Activated T-cell treated with anti-CD3 and anti-CD28 coated beads, Interleukin-2, amount 50 U/mL, for 1 hour (primary cell): Measurements from ENCODE around the gene THSD4.

Experiments used
- DNase-seq: peaks from one replicate; pipeline ENCODE4 v3.0.0-alpha.2; 2020

Gene THSD4

DNA sequence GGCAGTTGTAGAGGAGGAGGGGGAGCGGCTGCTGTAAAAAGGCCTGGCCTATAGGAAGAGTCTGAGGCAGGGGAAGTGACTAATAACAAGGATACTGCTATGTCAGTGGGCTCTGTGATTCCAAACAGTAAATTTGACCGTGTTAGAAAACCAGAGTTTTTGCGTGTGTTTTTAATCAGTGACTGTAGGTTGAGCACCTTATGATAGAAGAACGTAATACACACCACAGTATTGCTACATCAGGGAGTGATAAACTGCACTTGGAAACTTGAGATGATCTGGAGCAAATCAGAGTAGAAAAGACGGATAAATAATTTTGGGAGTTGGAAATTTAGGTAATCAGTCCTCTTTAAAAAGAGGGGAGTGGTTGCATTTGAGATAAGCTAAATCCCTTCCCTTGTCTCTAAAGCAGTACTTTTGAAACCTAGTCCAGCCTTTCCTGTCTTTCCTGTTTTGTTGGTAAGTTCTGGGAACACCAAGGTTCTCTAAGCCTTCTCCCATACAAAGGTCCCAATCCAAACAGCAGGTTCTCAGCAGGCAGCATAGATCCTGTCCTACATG lies 564.6 kb downstream of the THSD4 start:
- no peak for DNase-seq

DNA sequence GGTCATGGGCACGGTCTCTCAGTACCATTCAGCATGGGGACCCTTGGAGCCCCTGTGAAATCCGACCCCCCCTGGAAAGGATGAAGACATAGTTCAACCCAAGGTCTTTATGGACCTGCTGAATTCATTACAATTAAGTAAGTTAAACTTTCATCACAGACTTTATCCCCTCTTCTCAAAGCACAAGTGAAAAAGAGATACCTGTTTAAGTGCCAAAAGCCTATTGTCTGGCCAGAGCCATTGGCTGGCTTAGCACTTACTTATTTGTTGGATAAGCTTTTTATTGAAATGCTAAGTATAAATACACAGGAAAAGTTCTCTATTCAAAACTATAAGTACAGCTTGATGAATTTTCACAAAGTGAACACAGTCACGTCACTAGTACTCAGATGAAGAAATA lies 566.7 kb downstream of the THSD4 start:
- no peak for DNase-seq

DNA sequence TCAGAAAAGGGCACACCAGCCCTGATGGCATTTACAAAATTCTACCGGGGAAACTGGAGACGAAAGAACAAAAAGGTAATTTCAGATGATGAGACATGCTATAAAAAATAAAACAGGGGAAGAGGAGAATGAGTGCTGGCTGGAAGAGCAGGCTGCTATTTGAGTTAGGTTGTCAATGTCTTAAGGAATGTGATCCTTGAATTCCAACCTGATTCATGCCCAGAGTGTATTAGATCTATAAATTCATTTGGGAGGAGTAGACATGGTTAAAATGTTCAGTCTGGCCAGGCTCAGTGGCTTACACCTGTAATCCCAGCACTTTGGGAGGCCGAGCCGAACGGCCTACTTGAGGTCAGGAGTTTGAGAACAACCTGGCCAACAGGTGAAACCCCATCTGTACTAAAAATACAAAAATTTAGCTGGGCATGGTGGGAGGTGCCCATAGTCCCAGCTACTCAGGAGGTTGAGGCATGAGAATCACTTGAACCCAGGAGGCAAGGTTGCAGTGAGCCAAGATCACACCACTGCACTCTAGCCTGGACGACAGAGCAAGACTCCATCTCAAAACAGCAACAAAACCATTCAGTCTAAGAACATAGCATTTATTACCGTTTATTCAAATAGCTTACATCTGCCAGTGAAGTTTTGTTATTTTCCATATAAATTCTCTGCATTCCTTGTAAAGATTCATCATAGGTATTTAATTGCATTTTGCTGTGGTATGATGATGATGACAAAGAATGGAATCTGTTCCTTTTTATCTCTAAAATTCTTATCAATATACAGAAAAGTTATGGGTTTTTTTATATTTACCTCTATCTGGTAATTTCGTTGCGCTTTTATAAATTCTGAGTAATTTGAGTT lies 568.4 kb downstream of the THSD4 start:
- no peak for DNase-seq

DNA sequence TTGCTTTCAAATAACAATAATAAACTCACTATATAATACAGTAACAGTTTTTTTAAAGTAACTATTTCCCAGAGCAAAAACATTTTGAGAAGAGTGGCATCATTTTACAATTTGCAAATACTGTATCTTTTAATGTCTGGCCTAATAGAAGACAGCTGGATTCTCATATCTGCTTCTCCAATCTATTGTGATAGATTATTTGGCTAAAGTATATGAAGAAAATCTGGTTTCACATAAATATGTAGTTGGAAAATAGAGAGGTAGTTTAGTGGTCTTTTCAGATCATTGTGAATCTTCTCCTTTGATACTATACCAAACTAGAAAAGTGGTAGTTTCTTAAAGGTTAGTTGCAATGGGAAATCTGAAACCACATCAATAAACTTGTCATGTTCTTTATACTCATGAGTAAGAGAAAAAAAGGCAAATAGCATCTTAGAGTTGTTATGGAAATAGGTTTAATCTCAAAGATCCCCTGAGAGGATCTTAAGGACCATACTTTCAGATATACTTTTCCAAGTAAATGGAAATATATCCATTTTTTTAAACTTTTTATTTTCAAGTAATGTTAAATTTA lies 570.2 kb downstream of the THSD4 start:
- DNase-seq = no peak

DNA sequence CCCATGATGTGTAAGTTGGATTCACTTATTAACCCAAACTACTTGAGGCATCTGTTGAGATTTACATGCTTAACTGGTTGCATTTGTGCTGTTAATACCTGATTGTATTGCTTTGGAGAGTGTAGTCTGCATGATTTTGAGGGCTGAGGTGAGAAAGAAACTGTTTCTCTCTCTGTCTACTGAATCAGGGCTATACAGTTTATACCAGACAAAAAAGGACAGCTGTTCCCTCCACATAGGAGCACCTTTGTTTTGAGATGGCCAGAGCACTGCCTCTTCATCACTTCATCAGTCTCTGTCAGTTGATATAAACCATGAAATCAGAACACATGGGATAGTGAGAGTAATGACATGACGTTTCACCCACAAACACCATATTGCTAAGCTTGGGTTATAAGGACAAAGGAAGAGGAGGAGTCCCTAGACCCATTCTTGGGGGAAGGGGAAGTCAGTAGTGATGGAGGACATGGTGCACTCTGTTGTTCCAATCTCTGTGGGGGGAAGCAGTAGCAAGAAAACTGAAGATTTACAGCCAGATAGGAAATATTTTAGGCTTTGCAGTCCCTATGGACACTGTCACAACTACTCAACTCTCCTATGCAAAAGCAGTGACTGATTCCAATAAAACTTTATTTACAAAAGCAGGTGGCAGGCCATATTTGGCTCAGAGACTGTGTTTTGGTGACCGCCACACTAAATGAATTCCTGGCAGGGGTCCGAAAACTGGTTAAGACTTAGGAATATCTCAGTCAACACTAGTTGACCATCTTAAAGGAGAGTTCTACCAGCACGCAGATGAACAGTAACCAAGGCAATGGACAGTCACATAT lies 571.2 kb downstream of the THSD4 start:
- no peak for DNase-seq

DNA sequence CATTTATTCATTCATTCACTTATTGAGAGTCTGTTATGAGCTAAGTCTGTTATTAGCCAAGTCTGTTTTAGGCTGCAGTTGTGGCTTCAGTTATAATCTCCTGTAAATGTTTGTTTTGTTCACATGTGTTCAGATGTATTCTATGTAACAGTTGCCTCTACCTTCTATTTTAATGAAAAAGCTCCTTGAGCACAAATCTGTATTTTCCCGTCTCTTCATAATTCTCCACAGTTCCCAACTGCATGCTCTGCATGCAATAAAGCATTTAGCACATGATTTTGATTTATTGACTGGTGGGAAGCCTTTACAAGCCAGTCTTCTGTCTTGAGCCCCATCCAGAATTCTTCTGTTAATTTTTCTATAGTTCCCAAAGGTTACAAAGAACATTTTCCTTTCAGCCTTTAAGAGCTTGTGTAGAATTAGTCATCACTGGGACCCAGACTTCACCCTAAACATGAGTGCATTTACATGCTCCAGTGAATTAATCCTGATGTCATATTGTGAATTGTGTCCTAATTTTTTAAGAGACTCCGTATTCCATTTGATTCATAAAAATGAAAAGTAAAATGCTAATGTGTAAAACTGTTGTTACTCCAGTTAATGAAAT lies 572.7 kb downstream of the THSD4 start:
- DNase-seq = no peak

DNA sequence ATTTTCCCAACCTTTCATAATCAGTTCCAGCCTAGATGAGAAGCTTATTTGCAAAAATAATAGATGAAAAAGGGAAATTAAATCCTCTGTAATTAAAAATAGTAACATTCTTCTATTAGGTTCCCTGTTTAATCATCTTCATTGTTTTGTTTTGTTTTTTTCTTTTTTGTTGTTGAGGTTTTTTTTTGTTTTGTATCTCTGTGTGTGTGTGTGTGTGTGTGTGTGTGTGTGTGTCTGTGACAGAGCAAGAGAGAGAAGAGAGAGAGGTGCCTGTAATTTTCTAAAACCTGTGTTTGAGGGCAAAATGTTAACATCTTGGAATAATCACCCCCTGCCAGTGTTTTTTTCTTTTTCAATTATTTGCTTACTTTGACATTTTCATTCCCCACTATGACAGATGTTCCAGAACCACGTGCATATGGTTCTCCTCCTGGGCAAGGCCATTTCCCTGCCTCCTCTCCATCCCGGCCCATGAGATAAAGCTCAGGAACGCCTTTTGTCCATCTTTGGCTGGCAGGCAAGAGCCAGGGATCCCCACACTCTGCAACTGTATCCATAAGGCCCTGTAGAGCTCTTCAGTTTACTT lies 573.3 kb downstream of the THSD4 start:
- no peak for DNase-seq

DNA sequence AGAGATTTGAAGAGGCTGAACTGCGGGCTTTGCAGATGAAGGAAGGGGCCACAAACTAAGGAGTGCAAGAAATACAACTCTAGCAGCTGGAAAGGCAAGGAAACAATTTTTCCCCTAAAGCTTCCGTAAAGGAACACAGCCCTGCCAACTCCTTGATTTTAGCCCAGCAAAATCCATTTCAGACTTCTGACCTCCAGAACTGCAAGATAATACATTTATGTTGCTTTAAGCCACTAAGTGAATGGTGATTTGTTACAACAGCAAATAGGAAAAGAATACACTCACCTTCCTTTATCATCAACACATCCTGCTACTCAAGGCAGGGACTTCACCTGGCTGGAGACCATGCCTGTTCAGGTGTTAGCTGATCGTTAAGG lies 575.8 kb downstream of the THSD4 start:
- no peak for DNase-seq

DNA sequence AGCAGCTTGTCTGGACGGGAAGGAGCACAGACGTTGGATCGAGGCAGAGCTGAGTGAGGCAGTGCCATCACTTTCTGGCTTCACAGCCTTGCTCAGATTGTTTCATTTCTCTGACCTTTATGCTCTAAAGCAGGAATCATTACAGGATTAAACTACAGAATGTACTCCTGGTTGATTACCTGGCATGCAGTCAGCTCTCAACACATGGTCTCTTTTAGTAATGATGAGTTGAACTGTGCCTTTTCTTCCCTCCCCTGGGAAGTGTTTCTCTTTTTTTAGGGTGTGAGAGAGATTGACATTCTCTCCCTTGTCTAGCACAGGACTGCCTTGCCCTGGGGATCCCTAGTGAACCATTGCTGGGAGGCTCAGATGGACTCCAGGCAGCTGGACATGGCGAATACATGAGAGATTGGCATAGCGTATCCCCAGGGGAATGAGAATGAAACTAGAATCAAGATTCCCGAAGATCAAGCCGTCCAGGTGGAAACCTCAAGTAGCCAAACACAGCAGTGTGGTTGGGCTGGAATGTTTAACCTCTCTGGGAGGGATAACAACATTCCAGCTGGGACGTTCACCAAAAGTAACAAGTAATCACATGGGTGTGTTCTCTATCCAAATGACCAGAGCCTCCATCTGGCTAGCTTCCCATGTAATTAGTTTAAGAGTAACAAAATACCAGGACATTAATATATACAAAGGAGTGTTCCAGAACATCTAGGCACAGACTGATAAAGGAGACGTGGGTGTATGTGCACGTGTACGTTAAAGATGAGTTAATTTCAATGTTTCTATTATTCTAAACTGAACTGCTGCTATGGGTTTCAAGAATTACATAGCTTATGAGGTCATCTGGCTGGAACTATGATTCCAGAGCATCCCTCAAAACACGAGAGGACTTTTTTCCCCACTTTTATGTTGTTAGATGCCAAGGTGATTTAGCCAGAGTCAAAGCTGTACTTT lies 576.5 kb downstream of the THSD4 start:
- no peak for DNase-seq

DNA sequence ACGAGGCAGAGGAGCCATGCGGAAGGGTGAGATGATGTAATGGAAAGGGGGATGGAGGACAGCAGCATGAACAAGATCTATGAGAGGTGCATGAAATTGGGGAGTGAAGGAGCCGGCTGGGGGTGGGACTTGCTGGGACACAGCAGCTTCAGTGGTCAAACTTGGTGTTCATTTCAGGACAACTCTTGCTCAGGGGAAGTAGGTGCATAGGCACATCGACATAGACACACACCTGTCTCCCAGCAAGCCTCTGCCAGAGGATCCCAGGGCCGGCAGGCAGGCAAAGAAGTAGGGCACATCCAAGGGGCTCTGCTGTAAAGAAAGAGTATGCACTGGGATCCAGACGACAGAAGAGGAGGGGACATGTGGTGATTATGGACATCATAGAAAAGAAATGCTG lies 582.0 kb downstream of the THSD4 start:
- DNase-seq = no peak

DNA sequence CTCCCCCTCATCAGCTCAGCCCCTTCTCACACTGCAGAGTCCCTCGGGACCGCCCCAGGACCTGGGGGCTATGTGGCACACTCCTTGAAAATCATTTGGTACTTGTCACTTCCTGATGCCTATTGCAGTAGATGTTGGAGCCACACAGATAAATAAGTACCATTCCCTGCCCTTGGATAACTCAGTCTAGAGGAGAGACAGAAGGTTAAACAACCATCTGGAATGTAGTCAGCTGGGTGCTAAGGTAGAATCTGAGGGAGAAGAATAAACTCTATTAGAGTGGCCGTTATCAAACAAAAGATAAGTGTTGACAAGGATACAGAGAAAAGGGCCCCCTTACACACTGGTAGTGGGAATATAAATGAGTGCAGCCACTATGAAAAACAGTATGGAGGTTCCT lies 582.8 kb downstream of the THSD4 start:
- DNase-seq = no peak

DNA sequence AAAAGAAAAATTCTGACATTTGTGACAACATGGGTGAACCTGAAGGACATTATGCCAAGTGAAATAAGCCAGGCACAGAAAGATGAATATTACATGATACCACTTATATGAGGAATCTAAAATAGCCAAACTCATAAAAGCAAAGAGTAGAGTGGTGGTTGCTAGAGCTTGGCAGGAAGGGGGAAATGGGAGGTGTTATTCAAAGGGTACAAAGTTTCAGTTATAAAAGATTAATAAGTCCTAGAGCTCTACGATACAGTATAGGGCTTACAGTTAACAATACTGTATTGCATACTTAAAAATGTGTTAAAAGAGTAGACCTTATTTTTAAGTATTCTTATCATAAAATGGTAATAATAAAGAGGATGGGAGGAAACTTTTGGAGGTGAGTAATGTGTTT lies 583.5 kb downstream of the THSD4 start:
- no peak for DNase-seq

DNA sequence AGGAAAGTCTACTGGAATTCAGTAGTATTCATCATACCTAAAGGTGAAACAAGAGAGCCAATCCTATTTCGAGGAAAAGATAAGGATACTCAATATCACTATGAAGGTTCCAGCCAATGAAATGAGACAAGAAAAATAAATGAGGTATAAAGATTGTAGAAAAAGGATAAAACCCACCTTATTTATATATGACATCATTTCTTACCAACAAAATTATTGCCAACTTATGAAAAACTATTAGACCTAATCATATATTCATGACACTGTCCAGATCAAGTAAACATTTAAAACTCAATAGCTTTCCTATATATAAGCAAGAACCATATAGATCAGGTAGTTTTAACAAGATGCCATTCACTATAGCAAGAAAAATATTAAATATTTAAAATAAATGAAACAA lies 584.7 kb downstream of the THSD4 start:
- no peak for DNase-seq

DNA sequence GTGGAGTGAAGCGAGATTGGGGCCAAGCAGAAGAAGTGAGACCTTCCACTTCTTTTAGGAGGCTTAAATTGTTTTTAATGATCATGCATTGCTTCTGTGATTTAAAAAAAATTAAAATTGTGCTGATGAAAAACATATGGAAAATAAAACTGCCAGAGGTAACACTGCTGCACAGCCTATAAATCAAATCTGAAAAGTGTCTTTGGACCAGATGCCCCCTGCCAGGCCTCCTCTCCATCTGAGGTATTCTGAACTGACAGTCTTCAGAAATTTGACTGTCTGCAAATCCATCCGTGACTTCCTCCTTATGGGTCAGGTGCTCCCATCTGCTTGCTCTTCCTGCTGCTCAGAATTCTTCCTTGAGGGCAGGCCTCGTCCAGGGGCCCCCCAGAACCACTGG lies 586.5 kb downstream of the THSD4 start:
- no peak for DNase-seq

DNA sequence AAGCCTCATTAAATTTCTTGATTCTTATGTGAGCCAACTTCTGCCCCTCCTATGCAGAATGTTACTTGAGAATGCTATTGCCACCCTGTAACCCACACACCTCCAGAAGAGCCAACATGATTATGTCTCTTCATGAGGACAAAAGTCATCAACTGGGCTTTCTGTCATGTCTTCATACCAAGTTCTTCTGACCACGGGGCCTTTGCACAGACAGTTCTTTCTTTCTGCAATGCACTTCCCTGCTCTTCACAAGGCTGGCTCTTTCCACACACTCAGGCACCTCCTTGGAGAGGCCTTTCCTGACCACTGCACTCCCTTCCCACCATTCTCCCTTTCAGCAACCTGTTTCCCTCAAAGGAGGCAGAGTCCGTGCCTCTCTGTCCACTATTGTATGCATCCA lies 587.2 kb downstream of the THSD4 start:
- DNase-seq = no peak

DNA sequence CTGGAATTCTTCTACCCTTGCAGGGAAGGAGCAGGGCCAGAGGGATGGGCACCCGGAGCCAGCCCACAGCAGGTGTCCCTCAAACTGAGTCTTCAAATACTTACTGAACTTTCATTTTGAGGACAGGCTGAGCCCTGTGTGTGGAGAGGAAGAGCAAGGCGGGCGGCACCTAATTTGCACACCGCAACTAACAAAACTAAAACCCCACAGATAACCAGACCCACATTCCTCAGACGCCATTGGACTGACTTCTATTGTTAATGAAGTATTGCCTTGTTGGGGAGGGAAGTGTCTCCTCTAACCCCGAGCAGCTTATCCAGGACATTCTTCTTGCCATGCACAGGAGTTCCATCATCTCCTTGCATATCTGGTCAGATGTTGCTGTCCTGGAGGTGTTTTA lies 589.9 kb downstream of the THSD4 start:
- DNase-seq = no peak

DNA sequence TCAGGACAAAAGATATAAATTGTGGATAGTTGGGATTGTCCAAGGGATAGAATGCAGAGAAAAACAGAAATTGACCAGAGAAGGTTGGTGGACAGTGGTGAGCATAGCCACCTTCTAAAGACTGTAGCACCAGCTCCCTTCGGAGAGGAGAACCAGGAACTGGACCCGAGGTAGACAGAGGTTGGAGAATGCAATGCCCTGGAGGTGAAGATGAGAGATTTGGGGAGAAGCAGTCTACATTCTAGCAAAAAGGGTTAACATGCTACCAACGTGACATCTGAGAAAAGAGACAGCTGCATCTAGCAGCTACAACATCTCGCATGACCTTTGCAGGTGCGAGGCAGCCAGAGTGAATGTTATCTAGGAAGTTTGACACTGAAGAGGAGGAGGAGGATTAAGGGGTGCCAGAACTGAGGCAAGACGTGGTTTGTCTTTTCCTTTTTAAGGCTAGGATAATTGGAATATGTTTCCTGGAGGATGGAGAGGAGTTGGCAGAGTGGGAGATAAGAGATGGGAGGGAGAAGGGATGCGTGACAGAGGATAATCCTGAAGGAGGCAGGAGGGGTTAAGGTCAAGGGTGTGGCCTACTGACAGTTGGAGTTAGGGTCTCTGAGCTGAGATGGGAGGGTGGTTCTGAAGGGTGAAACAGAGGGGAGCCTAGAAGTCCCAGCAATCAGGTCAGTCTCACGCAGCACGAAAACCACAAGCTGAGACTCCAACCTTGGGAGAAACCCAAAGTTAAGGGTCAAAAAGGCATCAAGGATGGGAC lies 591.4 kb downstream of the THSD4 start:
- no peak for DNase-seq

DNA sequence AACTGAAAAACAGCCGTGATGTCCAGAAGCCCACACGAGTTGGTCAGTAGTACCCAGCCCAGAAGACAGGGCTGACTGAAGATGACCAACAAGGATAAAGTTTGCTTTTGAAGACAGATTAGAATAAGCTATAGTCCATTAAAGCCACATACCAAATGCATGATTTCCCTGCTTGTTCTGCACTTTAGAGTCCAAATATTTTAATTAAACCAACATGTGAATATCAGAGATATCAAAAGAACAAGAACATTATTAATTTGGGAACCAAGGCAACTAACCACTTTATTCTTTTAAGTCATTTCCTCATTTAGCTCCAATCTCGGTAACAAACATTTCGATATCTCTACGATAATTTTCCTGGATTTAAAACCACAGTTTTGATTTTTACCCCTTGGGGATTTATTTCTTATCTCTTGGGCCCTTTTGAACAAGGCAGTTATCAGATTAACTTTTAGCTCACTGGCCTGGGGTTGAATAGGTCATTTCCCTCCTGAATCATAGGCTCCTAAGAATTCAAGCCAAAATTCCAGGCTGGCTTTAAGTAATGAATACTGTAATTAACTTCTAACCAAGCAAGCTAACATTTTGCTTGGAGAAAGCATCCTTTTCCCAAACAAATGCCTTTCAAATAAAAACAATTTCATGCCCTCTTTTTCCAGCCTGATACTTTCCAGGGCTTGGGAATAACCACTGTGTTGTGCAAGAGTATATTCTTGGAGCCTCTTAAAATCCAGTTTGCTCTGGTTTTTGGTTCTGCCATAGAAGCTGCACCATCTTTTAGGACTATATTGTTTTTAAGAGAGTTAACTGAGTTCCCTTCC lies 592.2 kb downstream of the THSD4 start:
- DNase-seq = no peak

DNA sequence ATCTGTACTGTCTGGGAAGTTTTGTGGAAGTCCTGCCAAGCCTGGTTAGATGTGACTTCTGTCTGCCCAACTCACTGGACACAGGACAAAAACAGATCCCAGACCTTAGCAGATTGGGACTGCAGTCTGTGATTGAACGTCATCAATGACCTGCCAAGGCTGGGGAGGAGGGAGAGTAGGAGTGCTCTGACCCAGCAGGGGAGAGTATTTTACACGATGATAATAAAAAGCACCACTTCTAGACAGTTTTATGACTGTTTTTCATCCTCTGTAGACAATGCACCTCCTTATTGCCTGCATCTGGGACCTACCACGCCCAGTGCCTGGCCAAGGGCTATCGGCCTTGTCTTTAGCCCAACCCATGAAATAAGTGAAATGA lies 592.8 kb downstream of the THSD4 start:
- no peak for DNase-seq

DNA sequence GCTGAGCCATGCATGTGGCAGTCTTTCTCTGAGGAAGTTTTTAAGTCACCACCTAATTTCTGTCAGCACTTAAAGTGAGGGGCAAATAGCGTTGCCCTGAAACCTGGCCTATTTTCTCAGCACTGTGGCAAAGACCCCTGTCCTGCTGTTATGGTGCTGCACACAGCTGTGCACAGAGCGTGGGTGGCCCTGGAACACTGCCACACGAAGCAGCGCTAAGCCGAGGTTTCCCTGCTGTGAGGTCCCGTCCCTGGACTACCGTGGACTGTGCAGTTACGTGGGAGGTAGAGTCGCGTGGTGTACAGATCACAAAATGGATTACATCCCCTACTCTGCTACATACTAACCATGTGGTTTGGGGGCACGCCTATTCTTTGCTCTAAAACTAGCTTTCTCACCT lies 593.5 kb downstream of the THSD4 start:
- no peak for DNase-seq
